ENCODE results near the gene KCTD13.

The KCTD13 gene

DNA sequence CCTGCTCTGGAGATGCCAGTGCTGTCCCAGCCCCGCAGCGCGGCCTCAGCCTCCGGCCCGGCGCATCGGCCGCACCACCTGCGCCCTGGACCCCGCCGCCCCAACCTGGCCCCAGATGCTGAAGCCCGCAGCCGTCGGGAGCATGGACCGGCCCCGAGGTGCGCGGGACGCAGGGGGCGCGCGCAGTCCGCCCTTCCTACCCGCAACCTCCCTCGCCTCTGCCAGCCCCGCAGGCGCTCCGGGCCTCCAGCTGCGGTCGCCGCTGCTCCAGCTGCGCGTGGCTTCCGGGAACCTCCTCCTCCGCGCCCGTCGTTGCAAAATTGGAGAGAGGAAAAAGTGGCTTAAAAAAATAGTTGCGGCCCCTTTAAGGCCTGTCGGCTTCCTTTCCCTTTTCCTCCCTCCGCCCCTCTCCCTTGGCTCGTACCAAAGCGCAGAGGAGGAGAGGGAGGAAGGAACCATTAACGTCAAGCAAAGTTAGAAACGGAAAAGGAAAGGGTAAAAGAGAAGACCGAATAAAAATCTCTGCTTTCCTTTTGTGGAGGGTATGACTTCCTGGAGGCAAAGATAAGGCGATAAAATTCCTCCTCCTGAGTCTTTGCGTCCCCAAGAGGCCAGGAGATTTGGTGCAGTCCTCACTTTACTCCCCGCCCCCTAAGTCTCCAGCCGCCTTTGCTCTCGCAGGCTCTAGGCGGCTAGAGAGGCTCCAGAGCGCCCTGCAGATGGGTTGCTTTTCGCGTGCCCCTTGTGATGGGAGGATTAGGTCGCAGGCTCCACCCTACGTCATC, 63.0 kb downstream of the KCTD13 start, which contains the start of gene CDIPT:
Gene CDIPT (minus strand): TSS at position 343 of the 785 bp plus-strand sequence. CDS start 369 bp downstream, outside the sequence.
- Histone ChIP-seq H3K27ac (ENCODE audit: low read depth, low read length) (peak within 1 kb of the TSS; percentile 84), H2AFZ (ENCODE audit: low read length, unreplicated experiment) (peak within 1 kb of the TSS; percentile 66), H3K4me1 (ENCODE audit: control insufficient read depth, insufficient read depth, low read length, unreplicated experiment) (peaks cover 4% of the 10 kb centered on the region), H3K36me3 (ENCODE audit: insufficient read depth, low read length) (no peaks in the 10 kb centered on the region; the same call in 1 of the 2 replicates), H3K4me3 (ENCODE audit: low read depth, low read length) (peak within 1 kb of the TSS; percentile 86), H3K27me3 (ENCODE audit: insufficient read depth, low read length) (no peaks in the 10 kb centered on the region), H3K79me2 (ENCODE audit: control insufficient read depth, insufficient read depth, low read length, unreplicated experiment) (peaks cover 15% of the 10 kb centered on the region)

DNA sequence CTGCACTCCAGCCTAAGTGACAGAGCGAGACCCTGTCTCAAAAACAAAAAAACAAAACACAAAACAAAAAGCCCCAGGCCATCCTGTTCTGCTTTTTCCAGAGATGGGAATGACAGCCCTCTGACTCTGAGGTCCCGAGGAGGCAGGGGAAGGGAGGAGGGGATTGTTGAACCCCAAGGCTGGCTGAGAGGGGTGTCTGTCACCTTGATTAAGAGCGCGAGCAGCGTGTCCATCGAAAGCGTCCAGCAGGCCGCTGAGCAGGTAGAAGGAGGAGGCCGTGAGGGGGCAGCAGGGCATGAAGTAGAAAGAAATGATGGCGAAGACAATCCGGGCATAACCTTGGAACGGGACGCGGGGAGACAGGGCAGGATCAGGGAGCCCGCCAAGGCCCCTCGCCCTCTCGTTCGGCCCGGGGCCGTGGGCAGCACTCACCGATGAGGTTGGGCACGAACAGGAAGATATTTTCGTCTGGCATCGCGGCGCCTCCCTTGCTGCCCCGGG, 63.6 kb downstream of the KCTD13 start:
- Histone ChIP-seq H3K27ac (ENCODE audit: low read depth, low read length) (no peak overlapping the region), H2AFZ (ENCODE audit: low read length, unreplicated experiment) (peak overlapping the region; percentile 55)

DNA sequence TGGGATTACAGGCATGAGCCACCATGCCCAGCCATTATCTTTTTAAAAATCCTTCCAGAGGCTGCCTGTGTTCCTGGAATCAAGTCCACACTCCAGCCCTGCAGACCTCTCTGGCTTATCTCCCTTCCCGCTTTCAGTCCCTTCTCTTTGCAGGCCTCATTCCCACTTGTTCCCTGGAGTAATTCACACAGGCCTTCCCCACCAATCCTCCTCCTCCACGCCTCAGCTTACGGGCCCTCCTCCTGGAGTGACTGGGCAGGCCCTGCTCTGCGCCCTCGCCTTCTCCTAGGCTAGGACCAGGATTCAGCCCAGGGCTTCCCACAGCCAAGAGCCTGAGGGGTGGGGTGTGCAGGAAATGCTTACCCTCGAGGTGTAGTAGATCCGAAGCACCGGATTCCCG, 65.8 kb downstream of the KCTD13 start:
- H3K27me3 ChIP-seq (ENCODE audit: insufficient read depth, low read length): no peaks in the 10 kb centered on the region
- no peak overlapping the region for H3K27ac ChIP-seq (ENCODE audit: low read depth, low read length)
- H3K79me2 ChIP-seq (ENCODE audit: control insufficient read depth, insufficient read depth, low read length, unreplicated experiment): peaks cover 15% of the 10 kb centered on the region
- no peak overlapping the region for H2AFZ ChIP-seq (ENCODE audit: low read length, unreplicated experiment)
- H3K36me3 ChIP-seq (ENCODE audit: insufficient read depth, low read length): no peaks in the 10 kb centered on the region; the same call in 1 of the 2 replicates
- peaks cover 19% of the 10 kb centered on the region for H3K4me1 ChIP-seq (ENCODE audit: control insufficient read depth, insufficient read depth, low read length, unreplicated experiment)
- H3K4me3 ChIP-seq (ENCODE audit: low read depth, low read length): no peak overlapping the region

More for the DNA sequence above, 63.6 kb downstream of the KCTD13 start:
- no peaks in the 10 kb centered on the region for H3K27me3 ChIP-seq (ENCODE audit: insufficient read depth, low read length)
- peaks cover 15% of the 10 kb centered on the region for H3K79me2 ChIP-seq (ENCODE audit: control insufficient read depth, insufficient read depth, low read length, unreplicated experiment)
- no peaks in the 10 kb centered on the region; the same call in 1 of the 2 replicates for H3K36me3 ChIP-seq (ENCODE audit: insufficient read depth, low read length)
- H3K4me3 ChIP-seq (ENCODE audit: low read depth, low read length): peak overlapping the region; percentile 86
- H3K4me1 ChIP-seq (ENCODE audit: control insufficient read depth, insufficient read depth, low read length, unreplicated experiment): peaks cover 8% of the 10 kb centered on the region

DNA sequence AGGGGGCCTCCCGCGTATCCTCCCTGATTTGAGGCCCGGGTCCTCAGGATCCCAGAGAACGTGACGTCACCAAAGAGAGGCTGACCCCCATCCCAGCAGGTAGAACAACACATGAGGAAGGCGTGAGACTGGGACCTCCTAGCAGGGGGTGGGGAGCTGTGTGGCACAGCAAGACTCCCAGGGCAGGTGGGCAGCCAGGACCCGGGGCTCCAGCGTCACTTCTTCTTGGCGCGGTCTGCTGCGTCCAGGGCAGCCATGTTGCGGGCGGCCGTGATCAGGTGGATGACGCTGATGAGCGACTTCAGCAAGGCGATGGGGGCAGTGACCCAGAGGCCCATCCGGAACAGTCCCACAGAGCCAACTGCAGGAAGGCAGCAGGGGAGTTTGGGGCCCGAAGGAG, 67.1 kb downstream of the KCTD13 start:
- H3K36me3 ChIP-seq (ENCODE audit: insufficient read depth, low read length): no peaks in the 10 kb centered on the region; the same call in 1 of the 2 replicates
- H3K27ac ChIP-seq (ENCODE audit: low read depth, low read length): no peak overlapping the region
- peaks cover 19% of the 10 kb centered on the region for H3K4me1 ChIP-seq (ENCODE audit: control insufficient read depth, insufficient read depth, low read length, unreplicated experiment)
- no peak overlapping the region for H3K4me3 ChIP-seq (ENCODE audit: low read depth, low read length)
- H3K79me2 ChIP-seq (ENCODE audit: control insufficient read depth, insufficient read depth, low read length, unreplicated experiment): peaks cover 15% of the 10 kb centered on the region
- no peaks in the 10 kb centered on the region for H3K27me3 ChIP-seq (ENCODE audit: insufficient read depth, low read length)
- no peak overlapping the region for H2AFZ ChIP-seq (ENCODE audit: low read length, unreplicated experiment)

DNA sequence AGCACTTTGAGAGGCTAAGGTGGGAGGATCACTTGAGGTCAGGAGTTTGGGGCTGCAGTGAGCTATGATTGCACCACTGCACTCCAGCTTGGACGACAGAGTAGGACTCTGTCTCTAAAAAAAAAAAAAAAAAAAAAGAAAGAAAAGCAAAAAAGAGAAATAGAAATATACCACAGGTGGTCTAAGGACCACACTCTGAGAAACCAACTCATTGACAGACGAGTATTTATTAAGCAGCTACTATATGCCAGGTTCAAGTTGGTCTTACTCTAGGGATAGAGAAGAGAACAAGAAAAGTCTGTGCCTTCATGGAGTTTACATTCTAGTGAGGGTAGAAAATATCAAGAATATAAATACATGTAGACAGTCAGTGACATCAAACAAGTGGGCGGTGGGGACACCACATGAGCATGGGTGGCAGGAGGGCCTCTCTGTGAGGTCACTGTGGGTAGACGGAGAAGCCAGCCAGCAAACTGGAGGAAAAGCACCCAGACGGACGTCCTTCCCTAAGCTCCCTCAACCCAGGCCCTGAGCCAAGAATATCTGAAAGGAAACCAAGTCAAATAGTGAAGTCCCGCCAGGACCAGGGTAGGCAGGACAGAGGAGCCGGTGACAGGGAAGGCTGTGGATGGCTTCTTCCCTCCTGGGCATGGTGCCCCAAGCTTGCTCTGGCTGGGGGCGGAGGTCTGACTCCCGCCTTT, 67.7 kb downstream of the KCTD13 start:
- Histone ChIP-seq H3K36me3 (ENCODE audit: insufficient read depth, low read length) (no peaks in the 10 kb centered on the region; the same call in 1 of the 2 replicates), H3K4me3 (ENCODE audit: low read depth, low read length) (no peak overlapping the region), H2AFZ (ENCODE audit: low read length, unreplicated experiment) (no peak overlapping the region), H3K27me3 (ENCODE audit: insufficient read depth, low read length) (no peaks in the 10 kb centered on the region), H3K27ac (ENCODE audit: low read depth, low read length) (no peak overlapping the region), H3K79me2 (ENCODE audit: control insufficient read depth, insufficient read depth, low read length, unreplicated experiment) (peaks cover 15% of the 10 kb centered on the region), H3K4me1 (ENCODE audit: control insufficient read depth, insufficient read depth, low read length, unreplicated experiment) (peaks cover 19% of the 10 kb centered on the region)

DNA sequence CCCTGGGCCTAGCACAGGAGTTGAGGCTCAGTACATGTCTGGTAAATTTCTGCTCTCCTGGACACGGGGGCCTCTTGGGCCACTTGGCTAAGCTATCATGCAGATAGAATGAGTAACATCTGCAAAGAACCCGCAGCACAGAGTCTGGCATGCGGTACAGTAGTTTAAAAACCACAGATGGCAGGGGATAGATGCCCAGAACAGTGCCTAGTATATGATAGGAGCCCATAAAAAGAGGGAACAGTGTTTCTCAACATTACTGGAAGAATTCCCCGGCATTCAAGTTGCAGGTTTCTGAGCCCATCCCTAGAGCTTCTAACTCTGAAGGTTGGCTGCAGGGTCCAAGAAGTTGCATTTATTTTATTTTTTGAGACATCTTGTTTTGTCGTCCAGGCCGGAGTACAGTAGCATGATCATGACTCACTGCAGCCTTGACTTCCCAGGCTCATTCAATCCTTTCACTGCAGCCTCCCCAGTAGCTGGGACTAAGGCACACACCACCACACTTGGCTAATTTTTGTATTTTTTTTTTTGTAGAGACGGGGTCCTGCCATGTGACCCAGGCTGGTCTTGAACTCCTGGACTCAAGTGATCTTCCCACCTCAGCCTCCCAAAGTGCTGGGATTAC, 68.8 kb downstream of the KCTD13 start:
- Histone ChIP-seq H3K4me3 (ENCODE audit: low read depth, low read length) (no peak overlapping the region), H2AFZ (ENCODE audit: low read length, unreplicated experiment) (no peak overlapping the region), H3K27me3 (ENCODE audit: insufficient read depth, low read length) (no peaks in the 10 kb centered on the region), H3K79me2 (ENCODE audit: control insufficient read depth, insufficient read depth, low read length, unreplicated experiment) (peaks cover 9% of the 10 kb centered on the region), H3K36me3 (ENCODE audit: insufficient read depth, low read length) (no peaks in the 10 kb centered on the region; the same call in 1 of the 2 replicates), H3K4me1 (ENCODE audit: control insufficient read depth, insufficient read depth, low read length, unreplicated experiment) (peaks cover 19% of the 10 kb centered on the region), H3K27ac (ENCODE audit: low read depth, low read length) (peak overlapping the region; percentile 36)

Data from ACC112 (cell line).